ENCODE results near the gene RUNX1.

RUNX1 gene

DNA sequence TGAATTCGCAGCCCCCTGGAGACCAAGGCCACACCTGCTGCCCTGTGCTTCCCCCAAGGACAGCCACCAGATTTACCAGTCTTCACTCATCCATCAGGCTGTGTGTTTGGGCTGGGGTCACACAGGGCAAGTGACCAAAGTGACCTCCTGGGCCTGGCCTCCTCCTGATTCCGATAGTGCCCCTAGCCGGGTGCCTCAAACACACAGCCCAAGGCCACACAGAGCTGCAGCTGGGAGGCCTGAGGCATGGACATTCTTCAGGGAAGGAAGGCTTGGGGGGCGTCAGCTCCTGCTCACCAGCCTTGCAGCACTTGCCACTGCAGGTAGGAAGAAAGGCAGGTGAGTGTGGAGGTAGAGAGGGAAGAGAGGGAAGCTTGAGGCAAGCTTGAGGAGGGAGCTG, 181.3 kb downstream of the RUNX1 start:
- no peak for DNase-seq (ENCODE audit: low read depth)
- H3K4me3 ChIP-seq (ENCODE audit: control insufficient read depth, low read depth, low read length), result no peak overlapping the region
- TF ChIP-seq, protein P1, sequence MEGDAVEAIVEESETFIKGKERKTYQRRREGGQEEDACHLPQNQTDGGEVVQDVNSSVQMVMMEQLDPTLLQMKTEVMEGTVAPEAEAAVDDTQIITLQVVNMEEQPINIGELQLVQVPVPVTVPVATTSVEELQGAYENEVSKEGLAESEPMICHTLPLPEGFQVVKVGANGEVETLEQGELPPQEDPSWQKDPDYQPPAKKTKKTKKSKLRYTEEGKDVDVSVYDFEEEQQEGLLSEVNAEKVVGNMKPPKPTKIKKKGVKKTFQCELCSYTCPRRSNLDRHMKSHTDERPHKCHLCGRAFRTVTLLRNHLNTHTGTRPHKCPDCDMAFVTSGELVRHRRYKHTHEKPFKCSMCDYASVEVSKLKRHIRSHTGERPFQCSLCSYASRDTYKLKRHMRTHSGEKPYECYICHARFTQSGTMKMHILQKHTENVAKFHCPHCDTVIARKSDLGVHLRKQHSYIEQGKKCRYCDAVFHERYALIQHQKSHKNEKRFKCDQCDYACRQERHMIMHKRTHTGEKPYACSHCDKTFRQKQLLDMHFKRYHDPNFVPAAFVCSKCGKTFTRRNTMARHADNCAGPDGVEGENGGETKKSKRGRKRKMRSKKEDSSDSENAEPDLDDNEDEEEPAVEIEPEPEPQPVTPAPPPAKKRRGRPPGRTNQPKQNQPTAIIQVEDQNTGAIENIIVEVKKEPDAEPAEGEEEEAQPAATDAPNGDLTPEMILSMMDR (IDR thresholded peaks at IDR 0.05; ENCODE audit: control insufficient read depth, insufficient read depth, low read depth, low read length, missing control alignments), result no peak

DNA sequence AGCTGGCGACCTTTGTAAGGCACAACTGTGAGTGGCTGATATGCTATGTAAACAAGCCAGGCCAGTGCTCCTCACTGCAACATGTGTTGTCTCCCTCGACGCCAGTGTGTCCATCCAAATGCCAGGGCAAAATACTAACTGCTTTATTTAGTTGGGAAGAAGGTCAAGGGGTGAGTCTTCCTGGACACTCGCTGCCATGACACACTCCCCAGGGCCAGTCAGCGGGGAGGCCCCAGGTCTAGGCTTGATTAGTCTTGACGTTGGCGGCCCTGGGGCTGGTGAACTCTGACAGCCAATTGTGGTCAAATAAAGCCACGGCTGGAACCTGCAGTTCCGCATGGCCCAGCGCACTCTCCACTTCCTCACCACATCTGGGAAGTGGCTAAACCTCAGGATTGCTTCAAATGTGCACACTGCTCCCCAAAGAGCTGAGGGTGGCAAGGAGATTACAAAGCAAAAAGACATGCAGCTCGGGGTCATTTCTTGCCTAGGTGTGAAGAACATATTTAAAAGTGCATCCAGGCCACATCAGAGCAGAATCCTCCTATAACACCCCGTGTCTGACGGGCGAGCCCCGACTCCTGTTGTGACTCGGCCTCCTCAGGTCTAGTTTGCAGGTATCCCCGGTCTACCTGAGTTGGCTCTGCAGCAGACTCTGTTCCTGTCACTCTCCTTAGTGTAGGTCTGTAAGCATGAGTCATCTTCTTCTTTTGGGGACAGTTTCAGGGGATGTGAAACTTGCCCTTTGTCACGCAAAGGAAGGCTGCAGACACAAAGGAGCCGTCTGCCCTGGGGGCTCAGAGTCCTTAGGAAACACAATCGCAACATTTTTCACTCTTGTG, 183.5 kb downstream of the RUNX1 start:
- TF ChIP-seq, protein P1 (IDR thresholded peaks at IDR 0.05; ENCODE audit: control insufficient read depth, insufficient read depth, low read depth, low read length, missing control alignments), result no peak
- DNase-seq (ENCODE audit: low read depth), result no peak
- H3K4me3 ChIP-seq (ENCODE audit: control insufficient read depth, low read depth, low read length), result no peak overlapping the region

DNA sequence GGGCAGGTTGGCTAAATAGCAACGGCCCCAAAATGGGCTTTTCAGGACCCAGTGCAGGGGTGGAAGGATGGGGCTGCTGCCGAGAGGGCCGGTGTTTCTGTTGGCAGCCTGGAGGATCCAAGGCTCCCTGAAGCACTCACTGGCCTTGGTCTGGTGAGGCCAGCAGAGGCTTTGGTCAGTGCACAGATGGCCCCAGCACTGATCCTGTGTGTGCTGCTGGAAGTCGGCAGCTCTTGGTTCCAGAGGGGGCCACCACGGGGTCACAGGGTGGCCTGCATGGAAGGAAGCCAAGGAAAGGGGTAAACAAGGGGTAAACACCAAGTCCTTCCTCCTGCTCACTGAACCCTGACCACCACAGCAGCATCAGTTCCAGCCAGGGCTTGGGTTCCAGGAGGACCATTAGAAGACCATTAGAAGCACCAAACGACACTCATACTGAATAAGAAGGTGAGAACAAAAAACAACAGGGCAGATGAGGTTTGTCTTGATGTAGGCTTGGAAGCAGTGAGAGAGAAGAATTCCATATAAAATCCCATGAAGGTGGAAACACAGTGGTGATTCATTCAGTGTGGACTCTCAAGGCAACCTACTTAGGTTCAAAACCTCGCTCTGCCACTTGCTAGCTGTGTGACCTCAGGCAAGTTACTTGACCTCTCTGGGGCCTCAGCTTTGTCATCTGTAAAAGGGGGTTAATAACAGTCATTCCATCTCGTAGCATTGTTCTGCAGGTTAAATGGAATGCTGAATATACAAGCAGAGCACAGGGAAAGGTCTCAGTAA, 184.5 kb downstream of the RUNX1 start:
- no peak for DNase-seq (ENCODE audit: low read depth)
- H3K4me3 ChIP-seq (ENCODE audit: control insufficient read depth, low read depth, low read length), result no peak overlapping the region
- TF ChIP-seq, protein P1 (IDR thresholded peaks at IDR 0.05; ENCODE audit: control insufficient read depth, insufficient read depth, low read depth, low read length, missing control alignments), result no peak

DNA sequence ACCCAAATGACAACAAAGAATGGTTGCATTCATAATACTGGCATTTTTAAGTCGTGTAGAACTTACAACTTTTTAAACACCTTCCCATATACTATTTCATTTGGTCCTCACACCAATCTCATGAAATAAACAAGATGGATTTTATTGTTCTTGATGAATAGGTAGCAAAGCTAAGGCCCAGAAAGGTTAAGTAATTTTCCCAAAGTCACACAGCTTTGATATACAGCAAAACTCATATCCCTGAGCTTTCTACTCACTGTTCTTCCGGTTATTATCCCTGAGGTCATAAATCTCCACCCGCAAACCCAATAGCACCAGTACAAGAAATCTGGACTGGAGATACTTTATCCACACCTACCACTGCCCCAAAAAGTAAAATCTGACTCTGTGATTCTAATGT, 186.2 kb downstream of the RUNX1 start:
- no peak overlapping the region for H3K4me3 ChIP-seq (ENCODE audit: control insufficient read depth, low read depth, low read length)
- TF ChIP-seq, protein P1 (IDR thresholded peaks at IDR 0.05; ENCODE audit: control insufficient read depth, insufficient read depth, low read depth, low read length, missing control alignments), result no peak
- no peak for DNase-seq (ENCODE audit: low read depth)

DNA sequence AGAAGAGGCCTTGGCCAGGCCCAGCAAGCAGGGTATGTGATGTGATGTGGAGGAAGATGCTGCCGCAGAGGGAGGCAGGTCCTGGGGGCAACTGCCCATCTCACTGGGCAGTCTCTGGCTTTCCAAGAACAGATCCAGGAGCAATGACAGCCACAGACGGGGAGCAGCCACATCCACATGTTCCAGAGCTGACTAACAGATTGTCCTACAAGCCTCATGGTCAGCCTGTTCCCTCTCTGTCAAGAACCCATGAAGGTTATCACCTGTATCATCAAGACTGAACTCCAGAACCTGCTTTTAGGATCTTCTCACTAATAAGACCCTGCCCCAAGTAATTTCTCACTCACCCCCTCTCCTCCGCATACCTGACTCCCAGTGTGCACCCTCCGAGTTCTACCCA, 187.8 kb downstream of the RUNX1 start:
- no peak for DNase-seq (ENCODE audit: low read depth)
- no peak overlapping the region for H3K4me3 ChIP-seq (ENCODE audit: control insufficient read depth, low read depth, low read length)
- TF ChIP-seq, protein P1 (IDR thresholded peaks at IDR 0.05; ENCODE audit: control insufficient read depth, insufficient read depth, low read depth, low read length, missing control alignments), result no peak

DNA sequence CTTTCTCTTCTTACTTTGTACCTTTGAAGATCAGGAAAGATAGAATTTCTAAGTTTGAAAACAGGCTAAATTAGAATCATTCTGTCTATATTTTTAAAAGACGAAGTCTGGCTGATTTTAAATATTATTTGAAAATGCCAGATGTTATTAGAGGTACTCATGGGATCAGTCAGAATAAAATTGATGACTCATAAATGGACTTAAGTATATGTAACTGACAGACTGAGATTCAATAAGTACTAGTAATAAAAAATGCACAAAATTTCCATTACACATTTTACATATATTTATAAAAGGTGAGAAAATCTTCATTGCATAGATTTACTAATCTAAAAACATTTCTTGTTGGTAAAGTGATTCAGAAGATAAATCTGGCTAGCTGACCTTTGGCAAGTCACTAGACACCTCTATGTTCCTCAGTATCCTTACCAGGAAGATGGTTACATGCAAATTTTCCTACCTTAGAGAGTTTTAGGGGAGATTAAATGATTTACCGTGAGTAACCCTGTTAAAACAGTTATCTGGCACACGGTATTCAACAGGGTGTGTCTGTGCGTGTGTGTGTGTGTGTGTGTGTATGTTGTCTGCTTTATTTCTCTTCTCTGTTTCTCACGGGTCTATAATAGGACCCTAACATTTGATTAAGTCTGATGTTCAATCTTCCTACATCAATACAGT, 189.0 kb downstream of the RUNX1 start:
- no peak for DNase-seq (ENCODE audit: low read depth)
- H3K4me3 ChIP-seq (ENCODE audit: control insufficient read depth, low read depth, low read length), result no peak overlapping the region
- TF ChIP-seq, protein P1 (IDR thresholded peaks at IDR 0.05; ENCODE audit: control insufficient read depth, insufficient read depth, low read depth, low read length, missing control alignments), result no peak

All from AG09309 (cell line).